Measurements from ENCODE around the gene GPRC5C.

GPRC5C gene

GRCh38 chr17:74467221-74467951 is 35.5 kb downstream of the GPRC5C start:
- no peak for TF ChIP-seq POLR2AphosphoS5 (IDR thresholded peaks at IDR 0.05; ENCODE audit: low read depth)
- TF ChIP-seq CTCF (IDR thresholded peaks at IDR 0.05; ENCODE audit: insufficient read depth, low read length), result no peak
- no peak for TF ChIP-seq GABPA (IDR thresholded peaks at IDR 0.05; ENCODE audit: low read depth)
- no peak for DNase-seq (ENCODE audit: low read depth in 1 of 2, low spot score in 1 of 2)
- H3K27me3 ChIP-seq (ENCODE audit: insufficient read depth, poor library complexity, severe bottlenecking), result no peaks in the 10 kb centered on the region
- no peak overlapping the region for H3K27ac ChIP-seq (replicated peaks)
- peak overlapping the region; percentile 59 for H3K4me3 ChIP-seq (replicated peaks; ENCODE audit: insufficient read depth, low read length)

GRCh38 chr17:74471341-74471740 is 39.5 kb downstream of the GPRC5C start:
- Histone ChIP-seq H3K4me3 (replicated peaks; ENCODE audit: insufficient read depth, low read length) (no peak overlapping the region), H3K27ac (replicated peaks) (no peak overlapping the region), H3K27me3 (ENCODE audit: insufficient read depth, poor library complexity, severe bottlenecking) (no peaks in the 10 kb centered on the region)
- DNase-seq (ENCODE audit: low read depth in 1 of 2, low spot score in 1 of 2), result no peak
- no peak for TF ChIP-seq GABPA (IDR thresholded peaks at IDR 0.05; ENCODE audit: low read depth)
- no peak for TF ChIP-seq POLR2AphosphoS5 (IDR thresholded peaks at IDR 0.05; ENCODE audit: low read depth)
- no peak for TF ChIP-seq REST (IDR thresholded peaks at IDR 0.05; ENCODE audit: insufficient replicate concordance, low read depth)
- no peak for TF ChIP-seq SPI1 (IDR thresholded peaks at IDR 0.05; ENCODE audit: borderline replicate concordance, low read depth)
- TF ChIP-seq CTCF (IDR thresholded peaks at IDR 0.05; ENCODE audit: insufficient read depth, low read length), result no peak

DNA sequence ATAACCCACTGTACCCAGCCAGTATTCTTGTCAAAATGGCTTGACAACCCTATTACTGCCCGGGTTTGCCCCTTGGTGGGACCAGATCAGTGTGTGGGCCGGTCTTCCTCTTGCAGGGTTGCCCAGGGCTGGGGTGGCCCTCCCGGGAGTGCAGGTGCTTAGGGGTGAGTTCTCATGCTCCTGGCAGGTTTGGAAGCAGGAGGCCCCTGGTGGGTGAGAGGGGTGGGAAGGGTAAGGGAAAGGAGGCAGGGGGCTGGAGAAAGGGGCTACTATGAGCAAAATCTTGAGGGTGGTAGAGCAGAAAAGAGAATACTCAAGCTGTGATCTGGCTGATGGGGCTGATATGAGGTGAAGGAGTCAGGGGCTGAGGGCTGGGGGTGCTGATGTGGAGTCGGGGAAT is 41.0 kb downstream of the GPRC5C start:
- DNase-seq (ENCODE audit: low read depth in 1 of 2, low spot score in 1 of 2), result no peak
- Histone ChIP-seq H3K27ac (replicated peaks) (no peak overlapping the region), H3K27me3 (ENCODE audit: insufficient read depth, poor library complexity, severe bottlenecking) (no peaks in the 10 kb centered on the region), H3K4me3 (replicated peaks; ENCODE audit: insufficient read depth, low read length) (no peak overlapping the region)
- TF ChIP-seq REST (IDR thresholded peaks at IDR 0.05; ENCODE audit: insufficient replicate concordance, low read depth) (no peak), GABPA (IDR thresholded peaks at IDR 0.05; ENCODE audit: low read depth) (no peak), POLR2AphosphoS5 (IDR thresholded peaks at IDR 0.05; ENCODE audit: low read depth) (no peak), CTCF (IDR thresholded peaks at IDR 0.05; ENCODE audit: insufficient read depth, low read length) (no peak), SPI1 (IDR thresholded peaks at IDR 0.05; ENCODE audit: borderline replicate concordance, low read depth) (no peak)

DNA sequence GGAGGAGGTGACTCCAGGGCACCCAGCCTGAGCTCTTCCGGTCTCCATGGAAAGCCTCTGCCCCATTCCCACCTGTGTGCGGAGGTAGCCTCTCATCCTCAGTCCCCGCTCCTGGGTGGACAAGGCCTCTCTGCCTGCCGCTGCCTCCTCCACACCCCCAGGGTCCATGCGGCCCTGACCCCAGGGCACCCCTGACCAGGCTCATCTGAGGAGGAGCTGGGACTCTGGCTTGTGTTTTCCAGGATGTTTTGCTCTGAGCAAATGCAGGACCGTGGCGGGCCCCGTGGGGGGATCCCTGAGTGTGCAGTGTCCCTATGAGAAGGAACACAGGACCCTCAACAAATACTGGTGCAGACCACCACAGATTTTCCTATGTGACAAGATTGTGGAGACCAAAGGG is 41.4 kb downstream of the GPRC5C start:
- DNase-seq (ENCODE audit: low read depth in 1 of 2, low spot score in 1 of 2), result no peak
- Histone ChIP-seq H3K4me3 (replicated peaks; ENCODE audit: insufficient read depth, low read length) (no peak overlapping the region), H3K27me3 (ENCODE audit: insufficient read depth, poor library complexity, severe bottlenecking) (no peaks in the 10 kb centered on the region), H3K27ac (replicated peaks) (no peak overlapping the region)
- TF ChIP-seq SPI1 (IDR thresholded peaks at IDR 0.05; ENCODE audit: borderline replicate concordance, low read depth) (no peak), REST (IDR thresholded peaks at IDR 0.05; ENCODE audit: insufficient replicate concordance, low read depth) (no peak), POLR2AphosphoS5 (IDR thresholded peaks at IDR 0.05; ENCODE audit: low read depth) (no peak), CTCF (IDR thresholded peaks at IDR 0.05; ENCODE audit: insufficient read depth, low read length) (no peak), GABPA (IDR thresholded peaks at IDR 0.05; ENCODE audit: low read depth) (no peak)
